T-helper 2 cell treated with Interferon-gamma antibody and Interleukin-4, amounts not matched to agents 5 μg/mL and 100 μg/mL, for 36 hours (primary cell): ENCODE measurements around the gene VIT.

ENCODE experiments used
- DNase-seq: peaks from one replicate; pipeline ENCODE4 v3.0.0; 2021; ENCODE audit warnings: low spot score
- H3K27ac Mint-ChIP-seq: one replicate; pipeline ENCODE4 v1.8.0; 2021; ENCODE audit warnings: mild to moderate bottlenecking, mixed read lengths
- H3K27me3 Mint-ChIP-seq: one replicate; pipeline ENCODE4 v1.8.0; 2021; ENCODE audit warnings: low read depth, mixed read lengths
- H3K36me3 Mint-ChIP-seq: one replicate; pipeline ENCODE4 v1.8.0; 2021; ENCODE audit warnings: low read depth, mixed read lengths
- H3K4me1 Mint-ChIP-seq: one replicate; pipeline ENCODE4 v1.8.0; 2021; ENCODE audit warnings: low read depth, mixed read lengths
- H3K4me3 Mint-ChIP-seq: one replicate; pipeline ENCODE4 v1.8.0; 2022; ENCODE audit warnings: mild to moderate bottlenecking, moderate library complexity, mixed read lengths
- H3K9me3 Mint-ChIP-seq: one replicate; pipeline ENCODE4 v1.8.0; 2021; ENCODE audit warnings: mixed read lengths

VIT gene

GRCh38 chr2:36708041-36708741, 11.7 kb downstream of the VIT start:
- DNase-seq, result no peak
- H3K4me1 Mint-ChIP-seq, result no peaks in the 10 kb centered on the region
- H3K27me3 Mint-ChIP-seq, result peaks cover 2% of the 10 kb centered on the region
- H3K9me3 Mint-ChIP-seq, result peaks cover 10% of the 10 kb centered on the region
- H3K36me3 Mint-ChIP-seq, result no peaks in the 10 kb centered on the region
- H3K4me3 Mint-ChIP-seq, result no peak overlapping the region
- H3K27ac Mint-ChIP-seq, result no peak overlapping the region

GRCh38 chr2:36710858-36711515, 14.5 kb downstream of the VIT start:
- Mint-ChIP-seq H3K9me3 (peaks cover 10% of the 10 kb centered on the region), H3K27ac (no peak overlapping the region), H3K4me1 (peaks cover 2% of the 10 kb centered on the region), H3K36me3 (no peaks in the 10 kb centered on the region), H3K27me3 (no peaks in the 10 kb centered on the region), H3K4me3 (no peak overlapping the region)
- DNase-seq, result no peak

- H3K4me3 Mint-ChIP-seq, result no peak overlapping the region
- peaks cover 10% of the 10 kb centered on the region for H3K9me3 Mint-ChIP-seq
- H3K27me3 Mint-ChIP-seq, result no peaks in the 10 kb centered on the region
- no peak overlapping the region for H3K27ac Mint-ChIP-seq
- peaks cover 2% of the 10 kb centered on the region for H3K4me1 Mint-ChIP-seq
- no peak for DNase-seq
- no peaks in the 10 kb centered on the region for H3K36me3 Mint-ChIP-seq
Measured at GRCh38 chr2:36711741-36712314, 15.3 kb downstream of the VIT start.

GRCh38 chr2:36713310-36713709, 16.8 kb downstream of the VIT start:
- no peak overlapping the region for H3K27ac Mint-ChIP-seq
- no peak overlapping the region for H3K4me3 Mint-ChIP-seq
- H3K36me3 Mint-ChIP-seq, result no peaks in the 10 kb centered on the region
- no peaks in the 10 kb centered on the region for H3K27me3 Mint-ChIP-seq
- H3K9me3 Mint-ChIP-seq, result peaks cover 10% of the 10 kb centered on the region
- peaks cover 2% of the 10 kb centered on the region for H3K4me1 Mint-ChIP-seq
- DNase-seq, result no peak

GRCh38 chr2:36716111-36716510, 19.6 kb downstream of the VIT start:
- Mint-ChIP-seq H3K36me3 (no peaks in the 10 kb centered on the region), H3K27ac (no peak overlapping the region), H3K27me3 (no peaks in the 10 kb centered on the region), H3K4me1 (peaks cover 2% of the 10 kb centered on the region), H3K9me3 (peaks cover 2% of the 10 kb centered on the region), H3K4me3 (no peak overlapping the region)
- no peak for DNase-seq

GRCh38 chr2:36717603-36718266, 21.2 kb downstream of the VIT start:
- no peak overlapping the region for H3K4me3 Mint-ChIP-seq
- no peaks in the 10 kb centered on the region for H3K9me3 Mint-ChIP-seq
- peaks cover 2% of the 10 kb centered on the region for H3K4me1 Mint-ChIP-seq
- DNase-seq, result no peak
- H3K27ac Mint-ChIP-seq, result no peak overlapping the region
- no peaks in the 10 kb centered on the region for H3K36me3 Mint-ChIP-seq
- peaks cover 3% of the 10 kb centered on the region for H3K27me3 Mint-ChIP-seq

GRCh38 chr2:36727550-36727949, 31.0 kb downstream of the VIT start:
- Mint-ChIP-seq H3K27ac (no peak overlapping the region), H3K27me3 (peaks cover 2% of the 10 kb centered on the region), H3K9me3 (no peaks in the 10 kb centered on the region), H3K4me1 (no peaks in the 10 kb centered on the region), H3K4me3 (no peak overlapping the region), H3K36me3 (no peaks in the 10 kb centered on the region)
- no peak for DNase-seq

GRCh38 chr2:36729067-36729466, 32.6 kb downstream of the VIT start:
- no peaks in the 10 kb centered on the region for H3K4me1 Mint-ChIP-seq
- no peak overlapping the region for H3K4me3 Mint-ChIP-seq
- no peaks in the 10 kb centered on the region for H3K36me3 Mint-ChIP-seq
- H3K27me3 Mint-ChIP-seq, result peaks cover 4% of the 10 kb centered on the region
- no peaks in the 10 kb centered on the region for H3K9me3 Mint-ChIP-seq
- H3K27ac Mint-ChIP-seq, result no peak overlapping the region
- DNase-seq, result no peak

- H3K4me1 Mint-ChIP-seq, result no peaks in the 10 kb centered on the region
- peaks cover 4% of the 10 kb centered on the region for H3K27me3 Mint-ChIP-seq
- H3K36me3 Mint-ChIP-seq, result no peaks in the 10 kb centered on the region
- no peak overlapping the region for H3K4me3 Mint-ChIP-seq
- H3K27ac Mint-ChIP-seq, result no peak overlapping the region
- DNase-seq, result no peak
- H3K9me3 Mint-ChIP-seq, result no peaks in the 10 kb centered on the region
Measured at GRCh38 chr2:36731941-36732672, 35.6 kb downstream of the VIT start.

- DNase-seq, result no peak
- peaks cover 4% of the 10 kb centered on the region for H3K27me3 Mint-ChIP-seq
- H3K27ac Mint-ChIP-seq, result no peak overlapping the region
- H3K9me3 Mint-ChIP-seq, result no peaks in the 10 kb centered on the region
- no peaks in the 10 kb centered on the region for H3K4me1 Mint-ChIP-seq
- H3K4me3 Mint-ChIP-seq, result no peak overlapping the region
- H3K36me3 Mint-ChIP-seq, result no peaks in the 10 kb centered on the region
Measured at GRCh38 chr2:36732673-36733036, 36.1 kb downstream of the VIT start.

- peaks cover 4% of the 10 kb centered on the region for H3K27me3 Mint-ChIP-seq
- no peak overlapping the region for H3K4me3 Mint-ChIP-seq
- no peaks in the 10 kb centered on the region for H3K9me3 Mint-ChIP-seq
- H3K27ac Mint-ChIP-seq, result no peak overlapping the region
- H3K4me1 Mint-ChIP-seq, result no peaks in the 10 kb centered on the region
- no peaks in the 10 kb centered on the region for H3K36me3 Mint-ChIP-seq
- no peak for DNase-seq
Measured at GRCh38 chr2:36733215-36733614, 36.7 kb downstream of the VIT start.

GRCh38 chr2:36734304-36734703, 37.8 kb downstream of the VIT start:
- H3K4me1 Mint-ChIP-seq, result no peaks in the 10 kb centered on the region
- H3K36me3 Mint-ChIP-seq, result no peaks in the 10 kb centered on the region
- DNase-seq, result no peak
- H3K27me3 Mint-ChIP-seq, result peaks cover 4% of the 10 kb centered on the region
- H3K9me3 Mint-ChIP-seq, result no peaks in the 10 kb centered on the region
- H3K27ac Mint-ChIP-seq, result no peak overlapping the region
- no peak overlapping the region for H3K4me3 Mint-ChIP-seq

GRCh38 chr2:36737131-36737750, 40.7 kb downstream of the VIT start:
- Mint-ChIP-seq H3K9me3 (no peaks in the 10 kb centered on the region), H3K27ac (no peak overlapping the region), H3K36me3 (no peaks in the 10 kb centered on the region), H3K4me3 (no peak overlapping the region), H3K27me3 (peaks cover 20% of the 10 kb centered on the region), H3K4me1 (peaks cover 2% of the 10 kb centered on the region)
- DNase-seq, result no peak
